NCI-H82 (cell line): ENCODE measurements around the gene CKS1B.

Experiments
- DNase-seq: peaks from one replicate; lab custom pipeline; 2025; lab: John Stamatoyannopoulos, UW

The CKS1B gene

GRCh38 chr1:155002464-155003226 lies 28.2 kb downstream of the CKS1B start, which contains the start of gene ZBTB7B:
TSS of gene ZBTB7B (plus strand) at chr1:155002802. CDS start at chr1:155014661, 11,859 bp downstream.
- DNase-seq = peak; percentile 68

GRCh38 chr1:155003227-155003765 lies 28.8 kb downstream of the CKS1B start:
- peak; percentile 76 for DNase-seq

- DNase-seq = peak; percentile 71
Measured at GRCh38 chr1:155003766-155004351, 29.4 kb downstream of the CKS1B start.

DNA sequence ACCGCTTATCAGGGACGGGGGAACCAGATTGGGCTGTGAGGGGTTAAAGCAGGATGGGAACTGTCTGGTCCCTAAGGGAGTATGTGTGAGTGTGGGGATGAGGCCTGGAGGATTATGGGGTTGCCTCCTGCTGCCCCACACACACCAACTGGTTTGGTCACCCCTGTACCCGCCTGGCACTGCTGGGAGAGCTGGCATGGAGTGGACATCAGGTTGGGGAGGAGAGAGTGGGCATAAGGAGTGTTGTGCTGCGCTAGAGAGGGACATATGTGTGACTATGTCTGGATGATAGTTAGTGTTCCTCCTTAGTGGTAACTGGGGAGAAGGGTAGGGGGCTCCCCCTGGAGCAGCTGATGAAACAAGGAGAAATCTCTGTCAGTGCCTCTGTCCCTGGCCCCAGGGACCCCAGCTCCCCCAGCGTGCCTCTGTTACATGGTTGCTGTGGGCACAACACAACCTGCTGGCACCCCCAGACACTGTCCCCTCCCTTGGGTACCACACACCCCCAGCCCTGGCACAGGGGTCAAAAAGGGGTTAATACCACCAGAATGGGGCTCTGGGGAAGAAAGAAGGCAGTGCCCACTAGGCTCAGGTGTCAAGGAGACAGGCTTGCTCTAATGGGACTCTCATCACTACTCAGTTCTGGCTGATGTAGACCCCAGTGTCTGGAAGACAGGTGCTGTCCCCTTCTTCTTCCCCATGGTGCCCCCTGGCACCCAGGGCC lies 30.0 kb downstream of the CKS1B start:
- DNase-seq = no peak

GRCh38 chr1:155005076-155006011 lies 30.9 kb downstream of the CKS1B start:
- DNase-seq = no peak

DNA sequence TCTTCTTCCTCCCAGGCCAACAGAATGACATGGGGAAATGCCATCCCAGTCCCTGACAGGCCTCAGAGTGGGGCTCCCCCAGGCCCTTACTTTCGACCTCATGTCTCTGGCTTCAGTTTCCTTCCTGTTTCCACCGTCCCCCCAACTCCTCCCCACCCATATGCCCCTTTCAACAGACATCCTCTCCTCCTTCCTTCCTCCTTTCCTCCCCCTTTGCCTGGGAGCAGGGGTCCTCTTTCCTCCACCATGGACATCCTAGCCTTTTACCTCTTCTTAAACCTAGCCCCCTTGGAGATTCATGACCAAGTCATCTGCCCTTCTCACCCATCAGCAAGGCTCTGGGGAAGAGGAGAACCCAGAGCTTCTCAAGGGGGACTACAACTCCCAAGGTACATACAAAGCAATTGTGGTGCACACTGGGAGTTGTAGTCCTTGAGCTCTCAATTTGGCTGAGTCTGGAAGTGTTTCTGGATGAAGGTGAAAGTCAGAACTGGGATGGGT lies 32.2 kb downstream of the CKS1B start:
- peak; percentile 83 for DNase-seq

GRCh38 chr1:155007251-155007828 lies 32.9 kb downstream of the CKS1B start:
- DNase-seq = no peak

DNA sequence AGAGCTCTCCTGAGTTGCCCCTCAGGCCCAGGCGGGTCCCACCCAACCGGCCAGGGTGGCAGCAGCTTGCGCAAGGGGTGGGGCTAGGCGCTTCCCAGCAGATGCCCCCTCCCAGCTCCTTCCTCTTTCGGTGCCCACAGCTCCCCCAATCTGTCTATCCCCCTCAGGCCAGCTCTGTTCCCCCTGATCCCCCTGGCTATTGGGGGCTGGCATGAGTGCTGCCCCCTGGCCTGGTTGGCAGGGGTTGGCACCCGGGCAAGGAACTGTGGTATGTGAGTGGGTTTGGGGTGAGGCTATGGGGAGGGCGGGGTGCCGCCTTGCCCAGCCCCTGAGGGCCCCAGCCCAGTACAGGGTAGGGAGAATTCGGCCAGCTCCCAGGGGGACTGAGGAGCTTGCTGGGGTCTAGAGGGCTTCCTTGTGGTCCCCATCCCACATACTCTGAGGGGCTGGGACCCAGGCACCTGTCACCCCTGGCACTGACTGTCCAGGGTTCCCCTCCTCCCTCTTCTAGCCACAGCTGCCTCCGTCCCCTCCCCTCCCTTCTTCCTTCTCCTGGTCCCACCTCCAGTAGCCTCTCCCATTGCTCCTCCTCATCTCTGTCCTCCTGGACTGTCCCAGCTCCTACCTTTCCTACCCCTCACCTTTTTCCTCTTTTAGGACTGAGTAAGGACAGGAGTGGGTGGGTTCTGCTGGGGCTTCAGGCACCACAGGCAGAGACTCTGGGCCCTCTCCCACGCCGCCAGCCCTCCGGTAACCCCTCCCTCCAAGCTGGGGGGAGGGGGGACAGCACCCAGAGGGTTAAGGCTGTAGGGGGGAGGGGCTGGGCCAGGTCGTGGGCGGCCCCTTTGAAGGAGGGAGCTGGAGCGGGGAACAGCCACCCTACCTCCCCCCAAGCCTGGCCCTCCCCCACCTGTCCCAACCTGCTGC lies 33.8 kb downstream of the CKS1B start:
- DNase-seq = peak; percentile 52

- DNase-seq = no peak
Measured at GRCh38 chr1:155009221-155009711, 34.8 kb downstream of the CKS1B start.

DNA sequence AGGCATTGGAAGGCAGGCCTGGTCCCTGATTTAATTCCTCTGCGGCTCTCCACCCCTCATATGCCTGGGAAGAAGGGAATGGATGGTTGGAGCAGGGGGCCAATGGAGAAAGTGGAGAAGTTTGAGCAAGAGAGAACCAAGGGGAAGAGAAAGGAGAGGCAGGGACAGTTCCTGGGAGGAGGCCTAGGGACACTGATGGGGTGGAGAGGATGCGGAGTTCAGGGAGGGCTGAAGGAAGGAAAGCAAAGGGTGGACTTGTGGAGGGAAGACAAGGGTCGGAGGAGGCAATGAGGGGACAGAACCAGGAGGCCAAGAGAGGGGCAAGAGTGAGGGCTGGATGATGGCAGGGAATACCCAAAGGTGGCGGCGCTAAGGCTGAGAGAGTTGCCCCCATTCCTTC lies 35.3 kb downstream of the CKS1B start:
- DNase-seq = no peak

- DNase-seq = peak; percentile 68
Measured at GRCh38 chr1:155010211-155010918, 35.9 kb downstream of the CKS1B start.

DNA sequence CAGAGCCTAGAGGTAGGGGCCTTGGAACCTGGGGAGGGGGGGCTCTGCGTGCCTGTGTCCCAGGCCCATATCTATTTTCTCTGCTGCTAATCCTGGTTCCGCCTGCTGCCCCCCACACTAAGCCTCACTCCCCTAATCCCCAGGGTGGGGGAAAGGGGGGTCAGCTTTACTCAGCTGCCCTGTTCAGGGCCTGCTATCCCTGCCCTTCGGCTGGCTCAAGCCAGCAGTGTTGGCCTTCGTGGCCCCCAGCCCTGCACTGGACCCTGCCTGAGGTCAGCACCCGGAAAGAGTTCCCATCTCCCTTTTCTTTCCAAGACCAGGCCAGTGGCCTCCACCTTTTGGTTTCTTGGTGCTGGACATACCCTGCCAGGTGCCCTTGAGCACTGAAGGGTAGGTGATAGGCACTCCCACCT lies 36.5 kb downstream of the CKS1B start:
- DNase-seq = peak; percentile 94

GRCh38 chr1:155011437-155012025 lies 37.0 kb downstream of the CKS1B start:
- no peak for DNase-seq

GRCh38 chr1:155012026-155012546 lies 37.6 kb downstream of the CKS1B start:
- DNase-seq = peak; percentile 99

- no peak for DNase-seq
Measured at GRCh38 chr1:155012776-155013602, 38.5 kb downstream of the CKS1B start.

- no peak for DNase-seq
Measured at GRCh38 chr1:155013632-155014031, 39.2 kb downstream of the CKS1B start.

GRCh38 chr1:155014709-155015508 lies 40.4 kb downstream of the CKS1B start:
- DNase-seq = no peak
